Activated CD8-positive, alpha-beta T cell treated with anti-CD3 and anti-CD28 coated beads for 36 hours (primary cell): ENCODE results near the gene BICD2. TPM values are rescaled to one million over a fixed set of nuclear protein-coding genes. Genes with fewer than 3 reads are reported as not detected.

ENCODE experiments used
- ATAC-seq: fragments of 200-7000 bp; cut with Tn5 transposase; one replicate; pipeline ENCODE4 v1.10.0; 2021; ENCODE audit warnings: mild to moderate bottlenecking, moderate library complexity
- CTCF ChIA-PET: fragments of 350-600 bp; sonication (Branson Sonifier 250); formaldehyde crosslinking; loops from one replicate; lab custom pipeline; 2021; ENCODE audit warnings: antibody characterized with exemption; lab: Charles Lee
- POLR2A ChIA-PET: fragments of 350-600 bp; sonication (Branson Sonifier 250); formaldehyde crosslinking; loops from one replicate; lab custom pipeline; 2021; ENCODE audit warnings: antibody characterized with exemption; lab: Charles Lee
- DNase-seq: peaks from one replicate; pipeline ENCODE4 v3.0.0-alpha.2; 2020
- H3K27ac Mint-ChIP-seq: one replicate; pipeline ENCODE4 v1.8.0; 2021; ENCODE audit warnings: mild to moderate bottlenecking, mixed read lengths
- H3K27me3 Mint-ChIP-seq: one replicate; pipeline ENCODE4 v1.8.0; 2021; ENCODE audit warnings: mixed read lengths
- H3K36me3 Mint-ChIP-seq: one replicate; pipeline ENCODE4 v1.8.0; 2021; ENCODE audit warnings: low read depth, mixed read lengths
- H3K4me1 Mint-ChIP-seq: one replicate; pipeline ENCODE4 v1.8.0; 2021; ENCODE audit warnings: low read depth, mixed read lengths
- H3K4me3 Mint-ChIP-seq: one replicate; pipeline ENCODE4 v1.8.0; 2021; ENCODE audit warnings: mild to moderate bottlenecking, moderate library complexity, mixed read lengths
- H3K9me3 Mint-ChIP-seq: one replicate; pipeline ENCODE4 v1.8.0; 2021; ENCODE audit warnings: mixed read lengths
- CTCF ChIP-seq: fragments of 200-600 bp; IDR thresholded peaks from one replicate; pipeline ENCODE4 v1.8.0; 2022; ENCODE audit warnings: antibody characterized with exemption, mild to moderate bottlenecking
- intact Hi-C: fragments of 100-400 bp; cut with micrococcal nuclease; formaldehyde crosslinking; loops from one replicate; pipeline ENCODE4 v1.10.0; 2022
- total RNA-seq, 2 experiments: library from RNA; stranded (reverse); gene quantifications; one replicate each; pipeline ENCODE4 v1.2.3, GENCODE V29; 2021

Gene BICD2
- total RNA-seq, 2 experiments from 2014 or later, result 14.2 to 16.8 TPM

GRCh38 chr9:92729735-92730155, 34.9 kb downstream of the BICD2 start:
- CTCF ChIA-PET, result interaction anchor here (1.4 kb wide), 1 partner anchor 31 kb away, joined by 6 read pairs; no protein-coding TSS in a partner anchor
- Mint-ChIP-seq H3K27ac (no peak overlapping the region), H3K9me3 (no peaks in the 10 kb centered on the region), H3K27me3 (no peaks in the 10 kb centered on the region), H3K4me1 (peaks cover 21% of the 10 kb centered on the region), H3K4me3 (no peak overlapping the region), H3K36me3 (peaks cover 5% of the 10 kb centered on the region)
- ATAC-seq (no peak), DNase-seq (no peak)
- intact Hi-C loops, result no loop called here
- TF ChIP-seq CTCF, result no peak
- POLR2A ChIA-PET, result no interaction called here

DNA sequence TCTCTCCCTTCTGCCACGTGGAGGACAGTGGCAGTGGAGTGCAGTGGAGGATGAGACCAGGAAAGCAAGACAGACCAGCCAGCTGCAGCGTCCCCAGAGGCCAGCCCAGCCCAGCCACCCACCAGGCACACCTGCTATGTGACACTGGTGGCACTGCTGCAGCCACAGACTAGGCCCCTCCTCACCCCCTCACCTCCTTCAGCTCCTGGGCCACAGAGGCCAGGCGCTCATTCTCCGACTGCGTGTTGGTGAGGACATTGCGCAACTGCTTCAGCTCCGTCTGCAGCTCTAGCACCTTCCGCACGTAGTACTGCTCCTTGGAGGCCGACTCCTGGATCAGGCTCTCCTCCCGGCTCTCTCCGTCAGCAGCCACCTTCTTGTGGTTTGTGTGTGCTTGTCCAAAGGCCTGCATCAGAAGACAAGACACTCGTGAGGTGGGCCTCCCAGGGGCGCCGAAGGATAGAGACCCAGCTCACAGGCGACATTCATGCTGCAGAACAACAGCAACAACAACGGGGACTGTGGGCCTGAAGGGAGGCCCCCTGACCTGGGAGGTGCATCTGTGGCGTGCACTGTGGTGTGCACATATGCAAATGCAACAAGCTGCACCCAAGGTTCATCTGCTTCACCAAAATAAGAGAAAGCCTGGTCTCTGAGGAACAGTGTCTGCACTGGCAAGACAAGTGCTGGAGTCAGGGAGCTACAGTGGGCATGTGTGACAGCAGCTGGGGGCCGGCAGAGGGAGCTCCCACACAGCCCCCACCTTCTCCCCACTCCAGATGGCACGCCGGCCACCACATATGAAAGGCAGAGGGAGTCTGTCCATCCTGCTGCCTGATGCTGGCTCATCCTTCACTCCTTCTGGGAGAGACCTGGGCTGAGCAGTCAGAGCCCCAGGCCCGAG, 35.5 kb downstream of the BICD2 start:
- ATAC-seq (no peak), DNase-seq (no peak)
- TF ChIP-seq CTCF, result no peak
- Mint-ChIP-seq H3K36me3 (peaks cover 5% of the 10 kb centered on the region), H3K4me1 (peaks cover 19% of the 10 kb centered on the region), H3K27ac (no peak overlapping the region), H3K27me3 (no peaks in the 10 kb centered on the region), H3K4me3 (no peak overlapping the region), H3K9me3 (no peaks in the 10 kb centered on the region)
- intact Hi-C loops, result no loop called here
- ChIA-PET CTCF (interaction anchor here (1.4 kb wide), 1 partner anchor 32 kb away, joined by 6 read pairs; no protein-coding TSS in a partner anchor), POLR2A (interaction anchor here (0.6 kb wide), 1 partner anchor 698 kb away, joined by 4 read pairs; no protein-coding TSS in a partner anchor)

DNA sequence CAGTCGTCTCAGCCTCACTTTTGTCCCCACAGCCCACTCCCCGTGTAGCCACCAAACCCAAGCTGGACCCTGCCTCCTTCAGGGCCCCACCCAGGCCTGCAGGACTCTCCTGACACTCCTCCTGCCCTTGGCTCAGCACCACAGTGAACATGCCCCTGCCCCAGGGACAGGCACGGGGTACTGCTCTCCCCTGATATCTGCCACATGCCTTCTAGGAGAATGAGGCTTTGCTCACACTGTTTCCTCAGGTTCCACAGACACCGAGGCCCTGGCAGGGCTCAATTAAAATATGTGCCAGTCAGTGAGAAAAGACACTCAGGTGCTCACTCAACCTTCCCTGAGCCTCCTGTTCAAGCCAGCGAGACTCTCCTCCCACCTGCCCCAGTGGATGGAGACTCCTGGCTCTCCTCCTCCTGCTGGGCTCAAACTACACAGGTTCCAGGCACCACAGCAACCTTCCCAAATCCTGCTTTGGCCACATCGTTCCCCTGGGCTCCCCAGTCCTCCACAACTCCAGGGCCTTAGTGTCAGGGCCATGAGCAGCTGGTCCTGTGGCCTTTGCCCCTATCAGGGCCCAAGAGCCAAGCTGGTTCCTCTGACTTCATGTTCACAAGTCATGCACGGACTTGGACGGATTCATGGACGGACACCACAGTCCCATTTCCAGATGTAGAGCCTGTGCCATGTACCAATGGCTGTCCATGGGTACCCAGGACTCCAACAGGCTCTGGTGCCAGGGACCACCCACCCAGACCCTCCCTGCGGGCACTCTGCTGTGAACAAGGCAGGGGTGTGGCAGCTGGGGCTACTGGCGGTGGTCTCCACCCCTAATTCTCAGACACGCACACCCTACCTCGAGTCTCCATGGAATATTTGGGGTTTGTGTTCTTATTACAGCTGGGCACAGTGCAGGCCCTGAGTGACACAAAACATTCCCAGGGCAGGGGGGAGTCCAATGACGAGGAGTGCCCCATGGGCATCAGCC, 36.6 kb downstream of the BICD2 start:
- no peak for ATAC-seq
- no peak for DNase-seq
- ChIA-PET POLR2A (interaction anchor here (0.6 kb wide), 1 partner anchor 697 kb away, joined by 4 read pairs; no protein-coding TSS in a partner anchor), CTCF (no interaction called here)
- intact Hi-C loops, result no loop called here
- H3K27me3 Mint-ChIP-seq, result no peaks in the 10 kb centered on the region
- H3K4me3 Mint-ChIP-seq, result no peak overlapping the region
- no peak for TF ChIP-seq CTCF
- H3K4me1 Mint-ChIP-seq, result peaks cover 18% of the 10 kb centered on the region
- H3K36me3 Mint-ChIP-seq, result peaks cover 7% of the 10 kb centered on the region
- no peaks in the 10 kb centered on the region for H3K9me3 Mint-ChIP-seq
- H3K27ac Mint-ChIP-seq, result no peak overlapping the region

DNA sequence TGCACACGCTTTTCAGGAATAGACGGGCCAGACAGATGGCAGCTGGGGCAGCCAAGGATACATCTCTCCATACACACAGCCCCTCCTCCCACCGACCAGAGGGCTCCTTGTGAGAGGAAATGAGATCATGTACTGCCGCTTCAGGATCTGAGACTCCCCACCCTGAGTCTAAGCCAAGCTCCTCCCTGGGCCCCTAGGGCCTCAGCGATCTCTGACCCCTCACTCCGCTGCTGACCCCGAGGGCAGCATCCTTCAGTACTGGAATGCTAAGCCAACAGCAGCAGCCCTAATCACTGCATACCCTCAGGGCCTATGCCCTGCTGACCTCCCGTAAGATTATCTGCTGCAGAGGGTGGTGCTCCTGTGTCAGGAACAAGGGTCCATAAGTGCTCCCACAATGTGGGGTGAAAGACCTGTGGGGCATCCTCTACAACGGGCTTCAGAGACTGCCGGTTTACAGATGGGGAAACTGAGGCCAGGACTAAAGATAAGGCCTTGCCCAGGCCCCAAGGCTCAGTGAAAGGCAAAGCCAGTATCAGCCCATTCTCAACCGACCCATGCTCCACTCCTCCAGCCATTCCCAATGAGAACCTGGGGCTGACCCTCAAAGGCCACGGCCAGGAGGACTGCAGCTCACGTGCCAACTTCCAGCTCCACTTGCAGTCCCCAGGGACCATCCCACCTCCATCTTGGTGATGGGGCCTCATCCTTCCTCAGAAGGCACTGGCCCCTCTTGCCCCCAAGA, 37.5 kb downstream of the BICD2 start:
- ChIA-PET CTCF (interaction anchor here (0.9 to 2.1 kb wide), 3 partner anchors 10 to 64 kb away, joined by 3 to 6 read pairs (median 6); no protein-coding TSS in a partner anchor), POLR2A (no interaction called here)
- H3K27ac Mint-ChIP-seq, result no peak overlapping the region
- intact Hi-C loops, result no loop called here
- no peak for ATAC-seq
- H3K4me3 Mint-ChIP-seq, result no peak overlapping the region
- no peaks in the 10 kb centered on the region for H3K9me3 Mint-ChIP-seq
- H3K27me3 Mint-ChIP-seq, result no peaks in the 10 kb centered on the region
- H3K36me3 Mint-ChIP-seq, result peaks cover 8% of the 10 kb centered on the region
- peaks cover 15% of the 10 kb centered on the region for H3K4me1 Mint-ChIP-seq
- no peak for DNase-seq
- no peak for TF ChIP-seq CTCF
